Karpas-422 (cell line): ENCODE data around the gene PPFIA2. TPM values are rescaled to one million over a fixed set of nuclear protein-coding genes. Genes with fewer than 3 reads are reported as not detected.

Experiments used
- DNase-seq: peaks from one replicate; pipeline ENCODE4 v3.0.0-alpha.2; 2015
- H2AFZ ChIP-seq: fragments of 200-600 bp; sonication (generic); 2 replicates; pipeline ENCODE4 v1.6.1; 2014; ENCODE audit warnings: antibody characterized with exemption, low read length, mixed read lengths
- H3K27ac ChIP-seq: fragments of 200-600 bp; sonication (generic); 2 replicates; pipeline ENCODE4 v1.5.1; 2014; ENCODE audit warnings: mild to moderate bottlenecking, low read length, moderate library complexity
- H3K27me3 ChIP-seq: fragments of 200-600 bp; sonication (generic); 2 replicates; pipeline ENCODE4 v1.6.1; 2014; ENCODE audit warnings: low read length, mixed read lengths
- H3K36me3 ChIP-seq: fragments of 200-600 bp; sonication (generic); 2 replicates; pipeline ENCODE4 v1.6.1; 2014; ENCODE audit warnings: low read length, mixed read lengths; ENCODE audit not compliant: insufficient read depth
- H3K4me1 ChIP-seq: fragments of 200-600 bp; sonication (generic); 2 replicates; pipeline ENCODE4 v1.6.1; 2014; ENCODE audit warnings: mild to moderate bottlenecking, low read length, mixed read lengths
- H3K4me2 ChIP-seq: fragments of 200-600 bp; sonication (generic); 2 replicates; pipeline ENCODE4 v1.6.1; 2014; ENCODE audit warnings: low read length, low read depth, mild to moderate bottlenecking; ENCODE audit not compliant: poor library complexity, severe bottlenecking
- H3K4me3 ChIP-seq: fragments of 200-600 bp; sonication (generic); 2 replicates; pipeline ENCODE4 v1.5.1; 2014; ENCODE audit warnings: mild to moderate bottlenecking, antibody characterized with exemption, low read length, mixed read lengths
- H3K79me2 ChIP-seq: fragments of 200-600 bp; sonication (generic); 2 replicates; pipeline ENCODE4 v1.6.1; 2014; ENCODE audit warnings: mild to moderate bottlenecking, low read length, mixed read lengths
- H3K9ac ChIP-seq: fragments of 200-600 bp; sonication (generic); 2 replicates; pipeline ENCODE4 v1.6.0; 2014; ENCODE audit warnings: low read length
- H3K9me2 ChIP-seq: fragments of 200-600 bp; sonication (generic), shearing (Covaris generic); replicated peaks from 2 replicates; pipeline ENCODE4 v1.6.0; 2014; ENCODE audit warnings: mild to moderate bottlenecking, low read length, moderate library complexity; ENCODE audit not compliant: insufficient read depth
- H3K9me3 ChIP-seq: fragments of 300-700, 200-600 bp; sonication (generic); 2 replicates; pipeline ENCODE4 v1.6.1; 2014; ENCODE audit warnings: low read length, mixed read lengths
- H4K20me1 ChIP-seq: fragments of 200-600 bp; sonication (generic); 2 replicates; pipeline ENCODE4 v1.6.1; 2014; ENCODE audit warnings: mild to moderate bottlenecking, antibody characterized with exemption, low read length, low read depth; ENCODE audit not compliant: insufficient read depth
- total RNA-seq: library from RNA; depleted of rRNA; stranded (reverse); fragments of >200 nt; shearing (Covaris generic); gene quantifications from 2 replicates; pipeline ENCODE4 v1.2.3, GENCODE V29; 2014; ENCODE audit warnings: low replicate concordance; rRNA removed

The PPFIA2 gene
- total RNA-seq = not detected in 2 replicates

GRCh38 chr12:81759190-81760051 is at the start of gene PPFIA2:
Gene PPFIA2 (minus strand): TSS chr12:81759350.
- Histone ChIP-seq H3K27me3 (no peaks in the 10 kb centered on the region), H2AFZ (no peak within 1 kb of the TSS), H3K4me1 (no peaks in the 10 kb centered on the region), H3K79me2 (no peaks in the 10 kb centered on the region), H3K27ac (no peak within 1 kb of the TSS), H3K9me3 (no peaks in the 10 kb centered on the region), H3K4me2 (no peak within 1 kb of the TSS), H4K20me1 (no peaks in the 10 kb centered on the region), H3K36me3 (no peaks in the 10 kb centered on the region), H3K9me2 (no peaks in the 10 kb centered on the region), H3K4me3 (no peak within 1 kb of the TSS), H3K9ac (no peak within 1 kb of the TSS)
- no peak for DNase-seq

GRCh38 chr12:81800298-81801148 is 41.4 kb upstream of the PPFIA2 start:
- H3K4me1 ChIP-seq = no peaks in the 10 kb centered on the region
- no peak for DNase-seq
- H3K36me3 ChIP-seq = no peaks in the 10 kb centered on the region
- no peak overlapping the region for H2AFZ ChIP-seq
- H3K9ac ChIP-seq = no peak overlapping the region
- H3K79me2 ChIP-seq = no peaks in the 10 kb centered on the region
- no peak overlapping the region for H3K27ac ChIP-seq
- H4K20me1 ChIP-seq = no peaks in the 10 kb centered on the region
- H3K4me3 ChIP-seq = no peak overlapping the region
- H3K9me2 ChIP-seq = no peaks in the 10 kb centered on the region
- no peak overlapping the region for H3K4me2 ChIP-seq
- H3K27me3 ChIP-seq = no peaks in the 10 kb centered on the region
- no peaks in the 10 kb centered on the region for H3K9me3 ChIP-seq

- Histone ChIP-seq H3K27me3 (no peaks in the 10 kb centered on the region), H3K79me2 (no peaks in the 10 kb centered on the region), H3K36me3 (no peaks in the 10 kb centered on the region), H3K9me3 (no peaks in the 10 kb centered on the region), H3K9ac (no peak overlapping the region), H3K9me2 (no peaks in the 10 kb centered on the region), H3K4me3 (no peak overlapping the region), H3K27ac (no peak overlapping the region), H2AFZ (no peak overlapping the region), H3K4me2 (no peak overlapping the region), H4K20me1 (no peaks in the 10 kb centered on the region), H3K4me1 (no peaks in the 10 kb centered on the region)
- no peak for DNase-seq
Observed at GRCh38 chr12:81798294-81798693, 39.1 kb upstream of the PPFIA2 start.

- no peaks in the 10 kb centered on the region for H3K36me3 ChIP-seq
- no peak overlapping the region for H3K4me2 ChIP-seq
- H3K9ac ChIP-seq = no peak overlapping the region
- no peak overlapping the region for H3K4me3 ChIP-seq
- H3K27ac ChIP-seq = no peak overlapping the region
- DNase-seq = peak; percentile 73
- no peaks in the 10 kb centered on the region for H3K9me2 ChIP-seq
- H3K4me1 ChIP-seq = no peaks in the 10 kb centered on the region
- no peaks in the 10 kb centered on the region for H4K20me1 ChIP-seq
- no peaks in the 10 kb centered on the region for H3K9me3 ChIP-seq
- H3K79me2 ChIP-seq = no peaks in the 10 kb centered on the region
- H2AFZ ChIP-seq = no peak overlapping the region
- no peaks in the 10 kb centered on the region for H3K27me3 ChIP-seq
Observed at GRCh38 chr12:81797100-81797499, 38.0 kb upstream of the PPFIA2 start.

GRCh38 chr12:81792666-81793065 is 33.5 kb upstream of the PPFIA2 start:
- Histone ChIP-seq H3K79me2 (no peaks in the 10 kb centered on the region), H4K20me1 (no peaks in the 10 kb centered on the region), H3K27me3 (no peaks in the 10 kb centered on the region), H3K9me2 (no peaks in the 10 kb centered on the region), H3K4me1 (no peaks in the 10 kb centered on the region), H3K4me2 (no peak overlapping the region), H3K9me3 (no peaks in the 10 kb centered on the region; the same call in 1 of the 2 replicates), H3K36me3 (no peaks in the 10 kb centered on the region), H3K27ac (no peak overlapping the region), H3K4me3 (no peak overlapping the region), H3K9ac (no peak overlapping the region), H2AFZ (no peak overlapping the region)
- DNase-seq = no peak

- H3K4me2 ChIP-seq = no peak overlapping the region
- no peak for DNase-seq
- no peaks in the 10 kb centered on the region for H3K79me2 ChIP-seq
- H3K36me3 ChIP-seq = no peaks in the 10 kb centered on the region
- H3K9me2 ChIP-seq = no peaks in the 10 kb centered on the region
- H3K9me3 ChIP-seq = no peaks in the 10 kb centered on the region
- H4K20me1 ChIP-seq = no peaks in the 10 kb centered on the region
- H3K4me1 ChIP-seq = no peaks in the 10 kb centered on the region
- H2AFZ ChIP-seq = no peak overlapping the region
- no peak overlapping the region for H3K4me3 ChIP-seq
- no peaks in the 10 kb centered on the region for H3K27me3 ChIP-seq
- H3K9ac ChIP-seq = no peak overlapping the region
- no peak overlapping the region for H3K27ac ChIP-seq
Observed at GRCh38 chr12:81779216-81779615, 20.1 kb upstream of the PPFIA2 start.

- Histone ChIP-seq H3K27me3 (no peaks in the 10 kb centered on the region), H2AFZ (no peak overlapping the region), H3K4me3 (no peak overlapping the region), H3K36me3 (no peaks in the 10 kb centered on the region), H3K4me2 (no peak overlapping the region), H3K9me3 (no peaks in the 10 kb centered on the region), H3K4me1 (no peaks in the 10 kb centered on the region), H4K20me1 (no peaks in the 10 kb centered on the region), H3K79me2 (no peaks in the 10 kb centered on the region), H3K9ac (no peak overlapping the region), H3K9me2 (no peaks in the 10 kb centered on the region), H3K27ac (no peak overlapping the region)
- no peak for DNase-seq
Observed at GRCh38 chr12:81778719-81779118, 19.6 kb upstream of the PPFIA2 start.
